ENCODE results near the gene SELENOM.
A peak's percentile ranks its signal among the peaks of the same experiment; 100 is the strongest.

The SELENOM gene

DNA sequence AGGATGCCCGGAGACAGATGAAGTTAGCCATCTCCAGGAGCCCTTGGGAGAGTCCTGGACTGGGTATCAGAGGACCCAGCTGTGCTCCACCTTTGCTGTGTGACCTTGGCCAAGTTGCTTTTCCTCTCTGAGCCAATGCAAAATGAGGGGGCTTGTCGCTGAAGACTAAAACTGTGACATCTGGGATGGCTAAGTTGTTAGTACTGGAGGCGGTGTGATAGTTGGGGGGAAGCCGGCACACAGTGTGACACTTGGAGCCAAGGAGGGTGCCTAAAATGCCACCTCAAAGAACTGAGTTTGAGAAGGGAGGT lies 15.9 kb upstream of the SELENOM start:
- POLR2A ChIA-PET (ENCODE audit: low non-redundant PET), result no interaction called here

DNA sequence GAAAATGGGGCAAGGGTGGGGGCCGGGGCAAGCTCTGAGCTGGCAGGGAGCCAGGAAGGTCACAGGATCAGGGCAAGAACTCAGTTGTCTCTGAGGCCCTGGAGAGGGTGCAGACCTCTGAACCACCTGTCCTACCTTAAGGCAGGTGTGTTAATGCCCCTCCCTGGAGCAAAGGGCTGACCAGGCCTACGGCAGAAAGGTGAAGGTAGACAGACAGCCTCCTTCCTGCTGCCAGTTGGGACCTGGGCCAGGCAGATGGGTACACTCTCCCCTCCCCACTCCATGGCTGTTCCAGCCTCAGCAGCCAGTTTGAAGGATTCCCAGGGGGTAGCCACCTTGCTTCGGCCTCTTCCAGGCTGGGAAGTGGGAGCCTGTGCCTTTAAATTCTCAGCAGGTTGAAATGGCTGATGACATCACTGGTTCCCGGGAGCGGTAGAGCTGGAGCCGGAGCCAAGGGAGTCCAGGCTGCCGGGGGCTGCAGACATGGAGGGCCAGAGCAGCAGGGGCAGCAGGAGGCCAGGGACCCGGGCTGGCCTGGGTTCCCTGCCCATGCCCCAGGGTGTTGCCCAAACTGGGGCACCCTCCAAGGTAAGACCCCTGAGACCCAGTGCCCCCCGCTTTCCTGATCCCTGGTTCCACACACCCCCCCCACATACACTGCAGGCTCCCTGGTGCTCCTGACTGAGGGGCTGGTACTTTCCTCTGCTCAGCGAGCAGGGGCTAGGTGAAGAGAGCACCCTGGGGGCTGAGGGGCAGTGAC lies 15.3 kb upstream of the SELENOM start, which contains the start of gene INPP5J:
INPP5J (plus strand) TSS at position 435 of the 760 bp plus-strand sequence; CDS start at position 484, 49 bp downstream.
- H3K27ac ChIP-seq, result peak within 1 kb of the TSS; percentile 36
- TF ChIP-seq, protein P1, sequence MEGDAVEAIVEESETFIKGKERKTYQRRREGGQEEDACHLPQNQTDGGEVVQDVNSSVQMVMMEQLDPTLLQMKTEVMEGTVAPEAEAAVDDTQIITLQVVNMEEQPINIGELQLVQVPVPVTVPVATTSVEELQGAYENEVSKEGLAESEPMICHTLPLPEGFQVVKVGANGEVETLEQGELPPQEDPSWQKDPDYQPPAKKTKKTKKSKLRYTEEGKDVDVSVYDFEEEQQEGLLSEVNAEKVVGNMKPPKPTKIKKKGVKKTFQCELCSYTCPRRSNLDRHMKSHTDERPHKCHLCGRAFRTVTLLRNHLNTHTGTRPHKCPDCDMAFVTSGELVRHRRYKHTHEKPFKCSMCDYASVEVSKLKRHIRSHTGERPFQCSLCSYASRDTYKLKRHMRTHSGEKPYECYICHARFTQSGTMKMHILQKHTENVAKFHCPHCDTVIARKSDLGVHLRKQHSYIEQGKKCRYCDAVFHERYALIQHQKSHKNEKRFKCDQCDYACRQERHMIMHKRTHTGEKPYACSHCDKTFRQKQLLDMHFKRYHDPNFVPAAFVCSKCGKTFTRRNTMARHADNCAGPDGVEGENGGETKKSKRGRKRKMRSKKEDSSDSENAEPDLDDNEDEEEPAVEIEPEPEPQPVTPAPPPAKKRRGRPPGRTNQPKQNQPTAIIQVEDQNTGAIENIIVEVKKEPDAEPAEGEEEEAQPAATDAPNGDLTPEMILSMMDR (conservative IDR thresholded peaks at IDR 0.05; ENCODE audit: low read depth), result no peak
- POLR2A ChIA-PET (ENCODE audit: low non-redundant PET), result no interaction called here

More for the DNA sequence above, 15.9 kb upstream of the SELENOM start:
- DNase-seq (ENCODE audit: low spot score), result no peak
- peak overlapping the region; percentile 36 for H3K27ac ChIP-seq
- CTCF ChIA-PET, result no interaction called here
- TF ChIP-seq, protein P1 (conservative IDR thresholded peaks at IDR 0.05; ENCODE audit: low read depth), result no peak

DNA sequence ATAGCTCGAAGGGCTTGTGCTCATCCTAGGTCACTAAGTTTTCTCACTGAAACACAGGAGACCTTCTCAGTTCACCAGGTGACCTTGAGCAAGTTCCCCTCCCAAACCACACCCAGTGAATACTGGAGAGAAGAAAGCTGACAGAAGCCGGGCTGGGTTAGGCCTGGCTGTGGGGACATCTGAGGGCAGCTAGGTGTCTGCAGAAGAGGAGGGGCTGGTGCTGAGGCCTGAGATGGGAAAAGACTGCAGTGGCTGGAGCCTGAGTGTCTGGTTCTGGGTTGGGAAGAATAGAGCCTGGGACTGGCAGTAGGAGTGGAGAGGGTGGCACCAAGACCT lies 14.8 kb upstream of the SELENOM start:
- peak overlapping the region; percentile 36 for H3K27ac ChIP-seq
- ChIA-PET POLR2A (ENCODE audit: low non-redundant PET) (no interaction called here), CTCF (interaction anchor here (0.6 kb wide), 1 partner anchor 425 kb away, joined by 4 read pairs; no protein-coding TSS in a partner anchor)
- TF ChIP-seq, protein P1 (conservative IDR thresholded peaks at IDR 0.05; ENCODE audit: low read depth), result no peak
- no peak for DNase-seq (ENCODE audit: low spot score)

More for the DNA sequence above, 15.3 kb upstream of the SELENOM start, which contains the start of gene INPP5J:
- DNase-seq (ENCODE audit: low spot score), result peak; percentile 57
- CTCF ChIA-PET, result interaction anchor here (0.6 kb wide), 1 partner anchor 425 kb away, joined by 4 read pairs; no protein-coding TSS in a partner anchor

DNA sequence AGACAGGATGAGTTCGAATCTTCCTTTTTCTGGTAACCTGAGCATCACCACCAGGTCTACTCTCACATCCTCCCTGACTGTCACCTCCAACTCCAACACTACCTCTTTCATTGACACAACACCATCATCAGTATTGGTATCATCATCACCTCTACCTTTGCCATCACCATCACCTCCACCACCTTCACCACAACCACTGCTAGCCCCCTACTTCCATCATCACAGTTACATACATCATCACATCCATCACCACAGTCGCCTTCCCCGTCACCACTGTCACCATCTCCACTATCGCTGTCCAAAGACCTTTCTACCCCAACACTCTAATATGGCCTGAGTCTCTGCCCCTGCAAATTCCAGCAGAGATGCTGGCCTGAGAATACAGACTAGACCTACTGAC lies 14.0 kb upstream of the SELENOM start:
- ChIA-PET POLR2A (ENCODE audit: low non-redundant PET) (no interaction called here), CTCF (no interaction called here)
- TF ChIP-seq, protein P1 (conservative IDR thresholded peaks at IDR 0.05; ENCODE audit: low read depth), result no peak
- H3K27ac ChIP-seq, result no peak overlapping the region
- no peak for DNase-seq (ENCODE audit: low spot score)

DNA sequence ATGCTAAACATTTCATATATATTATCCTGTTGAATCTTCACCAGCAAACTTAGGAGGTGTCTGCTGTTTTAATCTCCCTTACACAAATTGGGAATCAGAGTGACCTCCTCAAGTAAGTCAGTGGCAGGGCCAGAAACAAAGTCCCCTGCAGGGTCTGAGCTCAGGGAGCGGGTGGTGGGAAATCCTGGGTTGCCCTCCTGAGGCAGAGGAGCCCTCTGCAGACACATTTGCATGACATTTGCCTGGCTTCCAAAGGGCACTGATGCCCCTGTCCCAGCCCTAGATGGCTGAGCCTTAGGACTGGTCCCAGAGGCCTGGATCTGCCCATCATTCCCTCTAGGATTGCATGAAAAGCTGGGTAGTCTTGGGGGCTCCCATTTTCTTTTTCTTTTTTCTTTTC lies 13.3 kb upstream of the SELENOM start:
- no peak for DNase-seq (ENCODE audit: low spot score)
- TF ChIP-seq, protein P1 (conservative IDR thresholded peaks at IDR 0.05; ENCODE audit: low read depth), result no peak
- no peak overlapping the region for H3K27ac ChIP-seq
- ChIA-PET CTCF (no interaction called here), POLR2A (ENCODE audit: low non-redundant PET) (no interaction called here)

DNA sequence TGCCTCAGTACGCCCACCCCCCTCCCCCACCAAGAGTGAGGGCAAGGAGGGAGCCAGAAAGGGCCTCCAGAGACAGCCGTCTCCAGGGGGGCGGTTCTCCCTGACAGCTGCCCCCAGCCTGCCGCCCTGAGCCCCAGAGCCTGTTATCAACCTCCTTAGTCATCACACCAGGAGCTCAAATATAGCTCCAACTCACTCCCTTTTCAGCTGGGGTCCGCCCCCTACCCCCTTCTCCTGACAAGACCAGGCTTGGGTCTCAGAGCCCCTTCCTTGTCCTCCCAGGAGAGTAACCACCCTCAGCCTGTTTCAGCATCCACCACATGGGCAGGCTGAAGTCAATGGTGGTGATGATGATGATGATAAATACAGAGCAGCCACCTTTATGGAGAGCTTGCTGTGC lies 12.9 kb upstream of the SELENOM start:
- ChIA-PET CTCF (no interaction called here), POLR2A (ENCODE audit: low non-redundant PET) (no interaction called here)
- TF ChIP-seq, protein P1 (conservative IDR thresholded peaks at IDR 0.05; ENCODE audit: low read depth), result no peak
- no peak overlapping the region for H3K27ac ChIP-seq
- DNase-seq (ENCODE audit: low spot score), result no peak

Data from RWPE1 (cell line).